ENCODE measurements around the gene MYOT.
"Not testable (repeated sequence)": the region's sequence is repeated elsewhere in the genome, so short reads cannot be mapped to it uniquely, and the experiment has no call there.

The MYOT gene

GRCh38 chr5:137856916-137857862, 10.5 kb upstream of the MYOT start:
- H3K4me3 ChIP-seq (ENCODE audit: low read depth, low read length) = no peak overlapping the region
- peak overlapping the region; percentile 78 for H2AFZ ChIP-seq
- H3K4me2 ChIP-seq (ENCODE audit: low read length) = peak overlapping the region; percentile 10
- H3K79me2 ChIP-seq = no peaks in the 10 kb centered on the region
- no peaks in the 10 kb centered on the region for H3K9me3 ChIP-seq (ENCODE audit: control insufficient read depth, low read length)
- H3K9ac ChIP-seq = no peak overlapping the region
- H3K27me3 ChIP-seq (ENCODE audit: control insufficient read depth, insufficient read depth, low read length) = no peaks in the 10 kb centered on the region
- no peaks in the 10 kb centered on the region for H3K36me3 ChIP-seq (ENCODE audit: control insufficient read depth, insufficient read depth, low read length)
- H3K27ac ChIP-seq = peak overlapping the region; percentile 69
- no peak for TF ChIP-seq CTCF (IDR thresholded peaks at IDR 0.05)
- H3K4me1 ChIP-seq = peaks cover 29% of the 10 kb centered on the region

GRCh38 chr5:137858223-137858916, 9.3 kb upstream of the MYOT start:
- Histone ChIP-seq H3K79me2 (no peaks in the 10 kb centered on the region), H3K9me3 (ENCODE audit: control insufficient read depth, low read length) (no peaks in the 10 kb centered on the region), H3K4me3 (ENCODE audit: low read depth, low read length) (no peak overlapping the region), H2AFZ (peak overlapping the region; percentile 78), H3K4me1 (peaks cover 29% of the 10 kb centered on the region), H3K27ac (peak overlapping the region; percentile 69), H3K36me3 (ENCODE audit: control insufficient read depth, insufficient read depth, low read length) (no peaks in the 10 kb centered on the region), H3K4me2 (ENCODE audit: low read length) (peak overlapping the region; percentile 10), H3K9ac (no peak overlapping the region), H3K27me3 (ENCODE audit: control insufficient read depth, insufficient read depth, low read length) (no peaks in the 10 kb centered on the region)
- TF ChIP-seq CTCF (IDR thresholded peaks at IDR 0.05) = peak; percentile 5

DNA sequence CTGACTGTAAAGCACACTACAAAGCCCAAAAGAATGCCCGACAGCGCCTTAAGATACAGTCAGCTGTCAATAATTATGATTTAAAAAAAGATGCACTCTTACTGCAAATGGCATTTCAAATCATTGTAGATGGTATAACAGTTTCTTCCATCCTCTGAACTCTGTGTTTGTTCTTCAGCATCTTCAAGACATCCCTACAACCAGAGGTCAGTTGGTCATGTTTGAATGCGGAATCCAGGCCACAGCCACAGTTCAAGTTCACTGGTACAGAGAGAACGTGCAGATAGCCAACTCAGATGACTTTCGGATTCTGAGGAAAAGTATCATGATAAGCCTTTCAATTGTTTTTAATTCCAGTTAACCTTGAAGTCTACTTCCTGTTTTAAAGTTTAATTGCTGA, 8.7 kb upstream of the MYOT start:
- H2AFZ ChIP-seq = peak overlapping the region; percentile 78
- peaks cover 29% of the 10 kb centered on the region for H3K4me1 ChIP-seq
- no peak overlapping the region for H3K4me3 ChIP-seq (ENCODE audit: low read depth, low read length)
- H3K79me2 ChIP-seq = no peaks in the 10 kb centered on the region
- peak overlapping the region; percentile 23 for H3K4me2 ChIP-seq (ENCODE audit: low read length)
- H3K27me3 ChIP-seq (ENCODE audit: control insufficient read depth, insufficient read depth, low read length) = no peaks in the 10 kb centered on the region
- no peaks in the 10 kb centered on the region for H3K9me3 ChIP-seq (ENCODE audit: control insufficient read depth, low read length)
- H3K27ac ChIP-seq = peak overlapping the region; percentile 69
- no peaks in the 10 kb centered on the region for H3K36me3 ChIP-seq (ENCODE audit: control insufficient read depth, insufficient read depth, low read length)
- H3K9ac ChIP-seq = no peak overlapping the region
- TF ChIP-seq CTCF (IDR thresholded peaks at IDR 0.05) = no peak

- Histone ChIP-seq H3K27me3 (ENCODE audit: control insufficient read depth, insufficient read depth, low read length) (no peaks in the 10 kb centered on the region), H3K36me3 (ENCODE audit: control insufficient read depth, insufficient read depth, low read length) (no peaks in the 10 kb centered on the region), H2AFZ (peak overlapping the region; percentile 47), H3K4me2 (ENCODE audit: low read length) (no peak overlapping the region), H3K9me3 (ENCODE audit: control insufficient read depth, low read length) (no peaks in the 10 kb centered on the region), H3K9ac (no peak overlapping the region), H3K79me2 (no peaks in the 10 kb centered on the region), H3K4me1 (peaks cover 20% of the 10 kb centered on the region), H3K4me3 (ENCODE audit: low read depth, low read length) (no peak overlapping the region), H3K27ac (peak overlapping the region; percentile 13)
- no peak for TF ChIP-seq CTCF (IDR thresholded peaks at IDR 0.05)
These were observed 5.4 kb upstream of the MYOT start for GRCh38 chr5:137862251-137862650.

- H3K36me3 ChIP-seq (ENCODE audit: control insufficient read depth, insufficient read depth, low read length); H3K9ac ChIP-seq; H3K79me2 ChIP-seq; H3K4me3 ChIP-seq (ENCODE audit: low read depth, low read length); H2AFZ ChIP-seq; H3K4me2 ChIP-seq (ENCODE audit: low read length); H3K27me3 ChIP-seq (ENCODE audit: control insufficient read depth, insufficient read depth, low read length); H3K27ac ChIP-seq; H3K9me3 ChIP-seq (ENCODE audit: control insufficient read depth, low read length): not testable (repeated sequence)
- peaks cover 14% of the 10 kb centered on the region for H3K4me1 ChIP-seq
These were observed 4.0 kb upstream of the MYOT start for GRCh38 chr5:137863653-137864052.
